CD14-positive monocyte (primary cell): ENCODE measurements around the gene PPP3R1. TPM values are rescaled to one million over a fixed set of nuclear protein-coding genes. Genes with fewer than 3 reads are reported as not detected.

ENCODE experiments used
- DNase-seq, 3 donors: peaks; one replicate each; pipeline ENCODE4 v3.0.0-alpha.2; 2011 to 2022
- H2AFZ ChIP-seq: 2 replicates; pipeline ENCODE4 v1.6.0; 2012; ENCODE audit warnings: mild to moderate bottlenecking, low read depth, low read length, inconsistent platforms; ENCODE audit not compliant: insufficient read depth, poor library complexity, severe bottlenecking
- H3K27ac ChIP-seq, 2 donors: 1 replicate in 1 of 2; 2 replicates in 1 of 2; pipeline ENCODE4 v1.5.1; 2012 to 2013; ENCODE audit warnings: low read length in 2 of 2, control low read depth in 1 of 2, inconsistent platforms in 1 of 2, low read depth in 1 of 2, mild to moderate bottlenecking in 1 of 2
- H3K27me3 ChIP-seq, 2 donors: one replicate each; pipeline versions ENCODE4 v1.6.0 to v1.6.1; 2011 to 2013; ENCODE audit warnings: low read length in 2 of 2; ENCODE audit not compliant: control insufficient read depth in 2 of 2, insufficient read depth in 2 of 2
- H3K36me3 ChIP-seq, 2 donors: replicated peaks in 1 of 2; 1 replicate in 1 of 2; 2 replicates in 1 of 2; pipeline versions ENCODE4 v1.5.1 to v1.6.1; 2012 to 2013; ENCODE audit warnings: low read length in 2 of 2, control low read depth in 1 of 2, inconsistent platforms in 1 of 2, mild to moderate bottlenecking in 1 of 2; ENCODE audit not compliant: insufficient read depth in 2 of 2, control insufficient read depth in 1 of 2
- H3K4me1 ChIP-seq, 2 donors: 1 replicate in 1 of 2; 2 replicates in 1 of 2; pipeline versions ENCODE4 v1.5.1 to v1.6.1; 2012 to 2013; ENCODE audit warnings: low read length in 2 of 2, control low read depth in 1 of 2, inconsistent platforms in 1 of 2, mild to moderate bottlenecking in 1 of 2, moderate library complexity in 1 of 2; ENCODE audit not compliant: insufficient read depth in 2 of 2, control insufficient read depth in 1 of 2
- H3K4me2 ChIP-seq: replicated peaks from 2 replicates; pipeline ENCODE3; 2012; ENCODE audit warnings: low read length, moderate library complexity, mild to moderate bottlenecking; ENCODE audit not compliant: poor library complexity, severe bottlenecking; ENCODE audit errors: extremely low read depth
- H3K4me3 ChIP-seq, 3 experiments: fragments of 200-600 bp in 1 of 3; sonication (generic) in 1 of 3; replicated peaks in 1 of 3; 1 replicate in 2 of 3; 2 replicates in 1 of 3; pipeline ENCODE4 v1.5.1; 2011 to 2013; ENCODE audit warnings: low read length in 3 of 3, mild to moderate bottlenecking in 3 of 3, control low read depth in 2 of 3, low read depth in 2 of 3, inconsistent platforms in 1 of 3, moderate library complexity in 1 of 3
- H3K79me2 ChIP-seq: 2 replicates; pipeline ENCODE4 v1.6.0; 2012; ENCODE audit warnings: mild to moderate bottlenecking, control low read depth, inconsistent platforms, low read length, moderate library complexity; ENCODE audit not compliant: insufficient read depth
- H3K9ac ChIP-seq: 2 replicates; pipeline ENCODE4 v1.6.0; 2017; ENCODE audit warnings: low read length, mild to moderate bottlenecking; ENCODE audit not compliant: insufficient read depth, poor library complexity, severe bottlenecking
- H3K9me3 ChIP-seq, 2 donors: replicated peaks in 1 of 2; 1 replicate in 1 of 2; 2 replicates in 1 of 2; pipeline versions ENCODE4 v1.5.1 to v1.6.1; 2012 to 2013; ENCODE audit warnings: low read length in 2 of 2, control low read depth in 1 of 2; ENCODE audit not compliant: control insufficient read depth in 1 of 2, insufficient read depth in 1 of 2
- H4K20me1 ChIP-seq: 2 replicates; pipeline ENCODE4 v1.6.0; 2012; ENCODE audit warnings: mild to moderate bottlenecking, low read length, control low read depth, moderate library complexity; ENCODE audit not compliant: insufficient read depth
- H3K27ac Mint-ChIP-seq, 7 donors: one replicate each; pipeline ENCODE4 v1.8.0; 2020; ENCODE audit warnings: mild to moderate bottlenecking in 7 of 7, mixed read lengths in 7 of 7, moderate library complexity in 6 of 7, inconsistent platforms in 2 of 7
- H3K27me3 Mint-ChIP-seq, 3 donors: one replicate each; pipeline ENCODE4 v1.8.0; 2021 to 2022; ENCODE audit warnings: low read depth in 3 of 3, mild to moderate bottlenecking in 3 of 3, mixed read lengths in 3 of 3, moderate library complexity in 3 of 3, inconsistent platforms in 1 of 3
- H3K36me3 Mint-ChIP-seq, 2 donors: one replicate each; pipeline ENCODE4 v1.8.0; 2020; ENCODE audit warnings: mixed read lengths in 2 of 2, inconsistent platforms in 1 of 2, mild to moderate bottlenecking in 1 of 2
- H3K4me1 Mint-ChIP-seq: one replicate; pipeline ENCODE4 v1.8.0; 2020; ENCODE audit warnings: mild to moderate bottlenecking, mixed read lengths
- H3K4me3 Mint-ChIP-seq, 2 donors: one replicate each; pipeline ENCODE4 v1.8.0; 2020; ENCODE audit warnings: mild to moderate bottlenecking in 2 of 2, mixed read lengths in 2 of 2, moderate library complexity in 1 of 2
- H3K9me3 Mint-ChIP-seq, 7 donors: one replicate each; pipeline ENCODE4 v1.8.0; 2020 to 2022; ENCODE audit warnings: mixed read lengths in 7 of 7, mild to moderate bottlenecking in 6 of 7, moderate library complexity in 6 of 7, inconsistent platforms in 2 of 7
- WGBS: methylation state at CpG from one replicate; pipeline ENCODE4 v1.1.5; 2013; ENCODE audit warnings: missing lambda C conversion rate; ENCODE audit not compliant: insufficient coverage; 5-methylcytosine and 5-hydroxymethylcytosine counted together
- intact Hi-C, 2 donors: fragments of 100-400 bp; cut with micrococcal nuclease; formaldehyde crosslinking; loops; one replicate each; pipeline versions ENCODE4 v1.15.0 to v1.15.1; 2023
- polyA plus RNA-seq, 3 donors: library from polyadenylated mRNA; depleted of rRNA in 1 of 3; unstranded in 2 of 3; stranded (reverse) in 1 of 3; fragments of 300-500 nt in 2 of 3; fragments of >200 nt in 1 of 3; fragmentation: Illumina TruSeq in 2 of 3; gene quantifications; 1 replicate in 2 of 3; 2 replicates in 1 of 3; pipeline ENCODE4 v1.2.3, GENCODE V29; 2012 to 2021
- TF ChIP-seq, protein P1 (sequence below): fragments of 200-600 bp; IDR thresholded peaks from one replicate; pipeline ENCODE4 v1.8.0; 2022; ENCODE audit warnings: antibody characterized with exemption, mild to moderate bottlenecking

PPP3R1 gene
- polyA plus RNA-seq, 3 donors, result 8.7 to 32.6 (median 10.7) TPM

- intact Hi-C loops, result no loop called here
- H3K4me2 ChIP-seq, result no peak overlapping the region
- TF ChIP-seq, protein P1, sequence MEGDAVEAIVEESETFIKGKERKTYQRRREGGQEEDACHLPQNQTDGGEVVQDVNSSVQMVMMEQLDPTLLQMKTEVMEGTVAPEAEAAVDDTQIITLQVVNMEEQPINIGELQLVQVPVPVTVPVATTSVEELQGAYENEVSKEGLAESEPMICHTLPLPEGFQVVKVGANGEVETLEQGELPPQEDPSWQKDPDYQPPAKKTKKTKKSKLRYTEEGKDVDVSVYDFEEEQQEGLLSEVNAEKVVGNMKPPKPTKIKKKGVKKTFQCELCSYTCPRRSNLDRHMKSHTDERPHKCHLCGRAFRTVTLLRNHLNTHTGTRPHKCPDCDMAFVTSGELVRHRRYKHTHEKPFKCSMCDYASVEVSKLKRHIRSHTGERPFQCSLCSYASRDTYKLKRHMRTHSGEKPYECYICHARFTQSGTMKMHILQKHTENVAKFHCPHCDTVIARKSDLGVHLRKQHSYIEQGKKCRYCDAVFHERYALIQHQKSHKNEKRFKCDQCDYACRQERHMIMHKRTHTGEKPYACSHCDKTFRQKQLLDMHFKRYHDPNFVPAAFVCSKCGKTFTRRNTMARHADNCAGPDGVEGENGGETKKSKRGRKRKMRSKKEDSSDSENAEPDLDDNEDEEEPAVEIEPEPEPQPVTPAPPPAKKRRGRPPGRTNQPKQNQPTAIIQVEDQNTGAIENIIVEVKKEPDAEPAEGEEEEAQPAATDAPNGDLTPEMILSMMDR, result no peak
- no peak overlapping the region for H3K4me3 ChIP-seq
- H3K9ac ChIP-seq, result no peak overlapping the region
- DNase-seq, result no peak
- peaks cover 100% of the 10 kb centered on the region for H3K79me2 ChIP-seq
- H2AFZ ChIP-seq, result no peak overlapping the region
- H4K20me1 ChIP-seq, result peaks cover 100% of the 10 kb centered on the region
- Mint-ChIP-seq H3K27me3 (no peaks in the 10 kb centered on the region), H3K4me3 (peak overlapping the region; percentile 1 to 48), H3K9me3 (peaks cover 0 to 2% (median 0%) of the 10 kb centered on the region in 7 donors), H3K36me3 (peaks cover 14 to 26% of the 10 kb centered on the region in 2 donors), H3K4me1 (peaks cover 38% of the 10 kb centered on the region), H3K27ac (peak overlapping the region in 6 of 7 donors; percentile 3 to 88 (median 54))
- no CpG with 5 or more reads among the region's 3 CpGs for WGBS
- H3K36me3 ChIP-seq, result peaks cover 4 to 16% of the 10 kb centered on the region in 2 donors
- peak overlapping the region in 1 of 2 donors; percentile 59 for H3K27ac ChIP-seq
- no peaks in the 10 kb centered on the region for H3K27me3 ChIP-seq
- no peaks in the 10 kb centered on the region for H3K9me3 ChIP-seq
- peaks cover 10 to 21% of the 10 kb centered on the region in 2 donors for H3K4me1 ChIP-seq
Measured at GRCh38 chr2:68203587-68203986, 48.7 kb downstream of the PPP3R1 start.

DNA sequence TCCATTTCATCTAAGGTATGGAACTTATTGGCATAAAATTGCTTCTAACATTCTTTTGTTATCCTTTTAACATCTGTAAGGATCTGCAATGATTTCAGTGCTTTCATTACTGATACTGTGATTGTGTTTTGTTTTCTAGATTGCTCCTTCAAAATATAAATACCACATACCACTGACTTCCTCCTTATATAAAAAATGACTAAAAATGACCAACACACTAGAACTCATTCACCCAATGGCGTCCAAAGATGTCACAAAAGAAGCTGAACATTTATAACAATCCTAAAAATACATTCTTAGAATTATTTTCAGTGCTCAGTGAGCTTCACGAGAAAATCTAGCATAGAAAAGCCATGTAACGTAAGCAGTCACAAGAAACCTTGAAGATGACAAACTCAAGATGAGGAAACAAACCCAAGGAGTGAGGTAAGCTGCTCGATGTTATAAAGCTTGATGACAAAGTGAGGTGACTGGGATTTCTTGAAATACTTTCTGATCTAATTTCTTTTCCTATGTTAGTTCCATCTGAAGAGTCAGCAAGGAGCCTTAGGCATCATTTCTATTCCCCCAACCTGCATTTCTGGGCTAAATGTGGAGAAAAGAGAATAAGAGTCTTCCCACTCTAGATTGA, 52.1 kb downstream of the PPP3R1 start:
- peaks cover 2 to 4% of the 10 kb centered on the region in 2 donors for H3K36me3 ChIP-seq
- peaks cover 6 to 12% of the 10 kb centered on the region in 2 donors for H3K4me1 ChIP-seq
- Mint-ChIP-seq H3K27ac (peak overlapping the region; percentile 65 to 96 (median 82)), H3K36me3 (peaks cover 6 to 16% of the 10 kb centered on the region in 2 donors), H3K27me3 (no peaks in the 10 kb centered on the region), H3K4me3 (no peak overlapping the region), H3K4me1 (peaks cover 29% of the 10 kb centered on the region), H3K9me3 (no peaks in the 10 kb centered on the region)
- H3K9me3 ChIP-seq, result no peaks in the 10 kb centered on the region
- H3K27me3 ChIP-seq, result no peaks in the 10 kb centered on the region
- H3K27ac ChIP-seq, result peak overlapping the region in 1 of 2 donors; percentile 72
- H3K4me3 ChIP-seq, result no peak overlapping the region
- TF ChIP-seq, protein P1, result no peak
- no peak overlapping the region for H3K9ac ChIP-seq
- no peak overlapping the region for H2AFZ ChIP-seq
- intact Hi-C loops, result no loop called here
- peaks cover 97% of the 10 kb centered on the region for H4K20me1 ChIP-seq
- H3K4me2 ChIP-seq, result no peak overlapping the region
- DNase-seq, result peak; percentile 41 to 65 (median 54)
- WGBS, result 88% methylated on average over 1 of the region's 4 CpGs
- H3K79me2 ChIP-seq, result peaks cover 96% of the 10 kb centered on the region
